Endodermal cell (in vitro differentiated cells): ENCODE data around the gene ZNF275. TPM values are rescaled to one million over a fixed set of nuclear protein-coding genes. Genes with fewer than 3 reads are reported as not detected.

Experiments used
- DNase-seq: peaks from one replicate; pipeline ENCODE4 v3.0.0-alpha.2; 2017
- H3K27ac ChIP-seq: 2 replicates; pipeline ENCODE4 v1.5.1; 2013; ENCODE audit warnings: mild to moderate bottlenecking, low read depth, low read length, moderate library complexity
- H3K27me3 ChIP-seq: 2 replicates; pipeline ENCODE4 v1.6.1; 2013; ENCODE audit warnings: mild to moderate bottlenecking, low read length, moderate library complexity; ENCODE audit not compliant: insufficient read depth, control insufficient read depth, poor library complexity, severe bottlenecking
- H3K36me3 ChIP-seq: 2 replicates; pipeline ENCODE4 v1.7.0; 2013; ENCODE audit warnings: mild to moderate bottlenecking, low read length, moderate library complexity; ENCODE audit not compliant: control insufficient read depth, insufficient read depth
- H3K4me1 ChIP-seq: one replicate; pipeline ENCODE4 v1.7.0; 2013; ENCODE audit warnings: low read length; ENCODE audit not compliant: control insufficient read depth, insufficient read depth
- H3K4me3 ChIP-seq: 2 replicates; pipeline ENCODE4 v1.5.1; 2013; ENCODE audit warnings: mild to moderate bottlenecking, low read length, moderate library complexity
- H3K9ac ChIP-seq: 2 replicates; pipeline ENCODE4 v1.6.1; 2013; ENCODE audit warnings: mild to moderate bottlenecking, low read length, moderate library complexity; ENCODE audit not compliant: poor library complexity, severe bottlenecking; ENCODE audit errors: extremely low read depth
- H3K9me3 ChIP-seq: 2 replicates; pipeline ENCODE4 v1.6.1; 2013; ENCODE audit warnings: mild to moderate bottlenecking, low read length, moderate library complexity; ENCODE audit not compliant: control insufficient read depth
- H3K27ac Mint-ChIP-seq: 2 replicates; pipeline ENCODE4 v1.8.0; 2020; ENCODE audit warnings: mixed read lengths
- H3K27me3 Mint-ChIP-seq: 2 replicates; pipeline ENCODE4 v1.8.0; 2021; ENCODE audit warnings: mild to moderate bottlenecking, mixed read lengths; ENCODE audit not compliant: insufficient read depth
- H3K36me3 Mint-ChIP-seq: 2 replicates; pipeline ENCODE4 v1.8.0; 2020; ENCODE audit warnings: low read depth, mixed read lengths
- H3K4me1 Mint-ChIP-seq: 2 replicates; pipeline ENCODE4 v1.8.0; 2020; ENCODE audit warnings: mixed read lengths
- H3K4me3 Mint-ChIP-seq: 2 replicates; pipeline ENCODE4 v1.8.0; 2020; ENCODE audit warnings: mild to moderate bottlenecking, moderate library complexity, mixed read lengths
- H3K9me3 Mint-ChIP-seq: 2 replicates; pipeline ENCODE4 v1.8.0; 2020; ENCODE audit warnings: mild to moderate bottlenecking, mixed read lengths
- CTCF ChIP-seq: fragments of 200-600 bp; sonication (generic); conservative IDR thresholded peaks from 2 replicates; pipeline ENCODE4 v1.5.0; 2021; ENCODE audit warnings: antibody characterized with exemption, mild to moderate bottlenecking
- WGBS, 2 experiments: methylation state at CpG; one replicate each; pipeline versions ENCODE4 v1.1.5 to v1.1.7; 2013; ENCODE audit warnings: missing lambda C conversion rate in 2 of 2, mixed read lengths in 1 of 2; ENCODE audit not compliant: insufficient coverage in 1 of 2, insufficient read length in 1 of 2; 5-methylcytosine and 5-hydroxymethylcytosine counted together
- total RNA-seq, 2 donors: library from RNA; stranded (reverse); fragmentation: NEBNext Ultra II Directional in 1 of 2; extraction: Animal tissue kit (Norgen Biotek cat#: 25700) in 1 of 2; gene quantifications; 2 replicates in 1 of 2; 3 replicates in 1 of 2; pipeline ENCODE4 v1.2.1, GENCODE V29; 2021

The ZNF275 gene
- total RNA-seq, 2 donors from 2014 or later, result 11.0 to 12.6 TPM

GRCh38 chrX:153305972-153306371, 28.0 kb upstream of the ZNF275 start:
- DNase-seq, result no peak
- Mint-ChIP-seq H3K36me3 (no peaks in the 10 kb centered on the region), H3K27me3 (peaks cover 40% of the 10 kb centered on the region), H3K4me1 (peaks cover 3% of the 10 kb centered on the region), H3K27ac (no peak overlapping the region), H3K4me3 (no peak overlapping the region), H3K9me3 (peaks cover 77% of the 10 kb centered on the region)
- Histone ChIP-seq H3K9me3 (no peaks in the 10 kb centered on the region), H3K36me3 (no peaks in the 10 kb centered on the region), H3K4me1 (no peaks in the 10 kb centered on the region), H3K4me3 (no peak overlapping the region), H3K27ac (no peak overlapping the region), H3K27me3 (peaks cover 6% of the 10 kb centered on the region), H3K9ac (no peak overlapping the region)
- no peak for TF ChIP-seq CTCF
- 81% methylated on average over 2 of the region's 3 CpGs; no CpG with 5 or more reads in 1 of the 2 experiments for WGBS, 2 experiments

GRCh38 chrX:153306527-153307115, 27.3 kb upstream of the ZNF275 start:
- TF ChIP-seq CTCF, result no peak
- Histone ChIP-seq H3K27me3 (peaks cover 6% of the 10 kb centered on the region), H3K9ac (no peak overlapping the region), H3K4me3 (no peak overlapping the region), H3K9me3 (no peaks in the 10 kb centered on the region), H3K4me1 (no peaks in the 10 kb centered on the region), H3K27ac (no peak overlapping the region), H3K36me3 (no peaks in the 10 kb centered on the region)
- Mint-ChIP-seq H3K36me3 (no peaks in the 10 kb centered on the region), H3K4me3 (no peak overlapping the region), H3K4me1 (peaks cover 3% of the 10 kb centered on the region), H3K27me3 (peaks cover 43% of the 10 kb centered on the region), H3K9me3 (peaks cover 81% of the 10 kb centered on the region), H3K27ac (no peak overlapping the region)
- WGBS, 2 experiments, result 91 to 97% methylated on average over 5 to 17 of the region's 17 CpGs
- DNase-seq, result no peak

- H3K4me1 ChIP-seq, result no peaks in the 10 kb centered on the region
These were observed 26.4 kb upstream of the ZNF275 start for GRCh38 chrX:153307276-153308178.

More at GRCh38 chrX:153307276-153308178, 26.4 kb upstream of the ZNF275 start:
- H3K27ac Mint-ChIP-seq, result no peak overlapping the region
- no peaks in the 10 kb centered on the region for H3K36me3 ChIP-seq
- no peaks in the 10 kb centered on the region for H3K9me3 ChIP-seq
- peaks cover 38% of the 10 kb centered on the region for H3K27me3 Mint-ChIP-seq
- H3K4me3 ChIP-seq, result no peak overlapping the region
- no peaks in the 10 kb centered on the region for H3K36me3 Mint-ChIP-seq
- WGBS, 2 experiments, result 84 to 100% methylated on average over 4 to 12 of the region's 12 CpGs
- peaks cover 3% of the 10 kb centered on the region for H3K4me1 Mint-ChIP-seq
- no peak overlapping the region for H3K4me3 Mint-ChIP-seq
- no peak for DNase-seq
- peaks cover 82% of the 10 kb centered on the region for H3K9me3 Mint-ChIP-seq
- no peak overlapping the region for H3K27ac ChIP-seq
- TF ChIP-seq CTCF, result no peak
- H3K27me3 ChIP-seq, result peaks cover 6% of the 10 kb centered on the region
- no peak overlapping the region for H3K9ac ChIP-seq
